ENCODE results near the gene USP46.

Gene USP46

DNA sequence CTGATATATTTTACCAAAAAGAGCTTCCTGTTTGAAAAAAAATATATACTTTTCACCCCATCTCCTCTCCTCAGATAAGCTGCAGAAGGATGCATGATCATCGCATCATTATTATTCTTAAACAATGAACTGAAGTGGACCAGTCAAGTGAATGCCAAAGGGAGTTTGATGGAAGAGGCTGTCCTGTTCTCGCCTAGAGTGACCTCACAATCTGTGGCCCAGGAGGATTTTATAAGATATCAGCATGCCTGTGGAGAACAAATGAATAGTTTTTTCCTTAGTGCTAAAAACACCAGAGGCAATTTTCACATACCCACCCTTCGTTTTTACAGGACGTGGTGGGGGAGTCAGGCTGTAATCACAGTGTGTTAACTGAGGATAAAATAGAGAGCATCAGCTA is 112.7 kb downstream of the USP46 start:
- DNase-seq = no peak
- in situ Hi-C loops (cut with HindIII; ENCODE audit: low pct_ligation_motif_present, low sequenced_read_pairs) = no loop called here
- TF ChIP-seq, protein P1, sequence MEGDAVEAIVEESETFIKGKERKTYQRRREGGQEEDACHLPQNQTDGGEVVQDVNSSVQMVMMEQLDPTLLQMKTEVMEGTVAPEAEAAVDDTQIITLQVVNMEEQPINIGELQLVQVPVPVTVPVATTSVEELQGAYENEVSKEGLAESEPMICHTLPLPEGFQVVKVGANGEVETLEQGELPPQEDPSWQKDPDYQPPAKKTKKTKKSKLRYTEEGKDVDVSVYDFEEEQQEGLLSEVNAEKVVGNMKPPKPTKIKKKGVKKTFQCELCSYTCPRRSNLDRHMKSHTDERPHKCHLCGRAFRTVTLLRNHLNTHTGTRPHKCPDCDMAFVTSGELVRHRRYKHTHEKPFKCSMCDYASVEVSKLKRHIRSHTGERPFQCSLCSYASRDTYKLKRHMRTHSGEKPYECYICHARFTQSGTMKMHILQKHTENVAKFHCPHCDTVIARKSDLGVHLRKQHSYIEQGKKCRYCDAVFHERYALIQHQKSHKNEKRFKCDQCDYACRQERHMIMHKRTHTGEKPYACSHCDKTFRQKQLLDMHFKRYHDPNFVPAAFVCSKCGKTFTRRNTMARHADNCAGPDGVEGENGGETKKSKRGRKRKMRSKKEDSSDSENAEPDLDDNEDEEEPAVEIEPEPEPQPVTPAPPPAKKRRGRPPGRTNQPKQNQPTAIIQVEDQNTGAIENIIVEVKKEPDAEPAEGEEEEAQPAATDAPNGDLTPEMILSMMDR (IDR thresholded peaks at IDR 0.05; ENCODE audit: low read depth, low read length, missing control alignments) = no peak
- H3K27ac ChIP-seq = no peak overlapping the region
- H3K4me3 ChIP-seq (ENCODE audit: low read depth, low read length) = no peak overlapping the region
- H3K27me3 ChIP-seq (replicated peaks) = no peaks in the 10 kb centered on the region
- no peaks in the 10 kb centered on the region for H3K36me3 ChIP-seq (replicated peaks)

DNA sequence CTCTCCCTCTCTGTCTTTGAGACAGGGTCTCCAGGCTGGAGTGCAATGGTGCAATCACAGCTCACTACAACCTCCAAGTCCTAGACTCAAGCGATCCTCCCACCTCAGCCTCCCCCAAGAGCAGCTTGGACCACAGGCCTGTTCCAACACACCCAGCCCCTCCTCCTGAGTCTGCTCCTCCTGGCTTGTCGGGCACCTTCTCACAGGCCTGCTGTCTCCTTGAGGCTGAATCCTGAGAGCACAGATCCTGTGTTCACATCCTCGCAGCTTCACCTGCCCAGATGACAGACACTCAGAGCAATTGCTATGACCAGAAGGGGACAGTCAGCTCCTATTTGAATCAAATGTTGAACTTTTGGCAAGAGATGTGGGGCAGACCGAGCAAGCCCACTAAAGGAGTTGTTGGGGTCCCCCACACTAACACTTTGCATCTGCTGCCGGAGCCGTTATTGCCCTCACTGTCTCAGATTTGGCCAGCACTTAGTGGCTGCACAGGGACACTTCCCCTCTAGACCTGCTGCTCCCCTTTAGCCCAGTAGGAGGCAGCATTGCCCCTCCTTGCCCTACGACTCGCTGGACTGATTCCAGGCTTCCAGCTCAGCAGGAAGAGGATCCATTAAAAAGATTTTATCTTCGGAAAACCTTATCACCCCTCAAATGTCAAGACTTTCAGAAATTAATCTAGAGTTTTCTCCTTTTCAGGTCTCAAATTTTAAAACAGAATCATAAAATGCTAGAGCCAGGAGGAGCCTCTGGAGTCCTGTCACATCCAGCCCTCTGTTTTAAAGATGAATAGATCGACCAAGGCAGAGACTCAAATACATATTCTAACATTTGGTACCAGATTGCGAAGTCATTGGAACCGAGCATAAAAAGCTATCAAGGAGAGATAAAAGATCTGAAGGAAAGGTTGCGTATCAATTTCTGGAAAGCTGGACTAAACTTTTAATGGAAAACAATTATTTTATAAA is 113.7 kb downstream of the USP46 start:
- H3K27me3 ChIP-seq (replicated peaks) = no peaks in the 10 kb centered on the region
- TF ChIP-seq, protein P1 (IDR thresholded peaks at IDR 0.05; ENCODE audit: low read depth, low read length, missing control alignments) = peak; percentile 98
- in situ Hi-C loops (cut with HindIII; ENCODE audit: low pct_ligation_motif_present, low sequenced_read_pairs) = no loop called here
- no peak overlapping the region for H3K27ac ChIP-seq
- DNase-seq = peak; percentile 70
- H3K36me3 ChIP-seq (replicated peaks) = no peaks in the 10 kb centered on the region
- no peak overlapping the region for H3K4me3 ChIP-seq (ENCODE audit: low read depth, low read length)

All from brain microvascular endothelial cell (primary cell).